ENCODE measurements around the gene CCSER1.

Gene CCSER1

GRCh38 chr4:90127223-90127705, at the start of gene CCSER1:
Gene CCSER1 (plus strand): TSS chr4:90127394.
- peak; percentile 52 for DNase-seq

DNA sequence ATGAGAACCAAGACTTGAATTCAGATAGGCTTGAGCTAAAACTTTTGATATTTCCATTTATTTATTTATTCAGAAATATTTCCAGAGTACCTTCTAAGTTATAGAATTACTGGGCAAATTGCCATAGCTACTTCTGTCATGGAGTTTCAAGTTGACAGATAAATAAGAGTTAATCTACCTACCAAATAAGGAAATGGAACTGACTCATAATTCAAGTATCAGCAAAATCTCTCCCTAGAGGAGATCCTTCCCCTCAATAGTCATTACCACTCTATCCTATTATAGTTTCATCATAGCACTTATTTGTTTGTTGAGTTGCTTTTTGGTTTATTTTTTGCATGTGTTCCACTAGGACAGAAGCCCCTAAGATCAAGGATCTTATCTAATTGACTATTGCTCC, 48.8 kb upstream of the CCSER1 start:
- no peak for DNase-seq

DNA sequence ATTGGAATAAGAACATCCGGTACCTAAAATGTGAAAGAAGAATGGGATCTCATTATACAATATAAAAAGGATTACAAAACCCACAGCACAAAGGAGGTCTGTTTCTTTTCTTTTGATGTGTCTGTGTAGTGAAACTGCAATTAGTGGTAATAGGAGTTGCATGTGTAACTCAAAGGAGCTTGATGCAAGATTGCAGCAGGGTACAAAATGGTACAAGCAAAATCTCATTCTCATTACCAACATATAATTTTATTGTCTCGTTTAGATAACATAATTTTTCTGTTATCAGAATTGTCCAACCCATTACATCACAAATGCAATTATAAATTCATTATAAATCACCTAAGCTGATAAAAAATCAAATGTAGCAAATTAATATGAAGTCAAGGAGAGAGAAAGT, 47.1 kb upstream of the CCSER1 start:
- no peak for DNase-seq

GRCh38 chr4:90081432-90082144, 45.6 kb upstream of the CCSER1 start:
- DNase-seq = no peak

DNA sequence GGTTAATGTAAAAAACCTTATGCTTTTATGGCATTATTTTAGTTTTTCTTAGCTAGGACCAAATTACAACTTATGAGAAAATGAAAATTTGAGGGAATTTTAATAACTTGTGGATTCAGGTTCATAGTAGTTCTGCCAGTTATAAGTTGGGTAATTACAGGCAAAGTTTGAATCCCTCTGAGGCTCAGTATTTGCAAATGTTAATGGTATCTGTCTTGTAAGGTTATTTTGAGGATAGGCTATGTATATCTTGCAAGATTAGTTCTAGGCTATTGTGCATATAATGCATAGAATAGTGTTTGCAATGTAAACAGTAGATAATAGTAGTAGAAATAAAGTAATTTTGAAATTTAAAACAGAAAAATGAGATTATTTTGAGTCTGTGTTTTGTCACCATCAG, 44.7 kb upstream of the CCSER1 start:
- no peak for DNase-seq

GRCh38 chr4:90084277-90084966, 42.8 kb upstream of the CCSER1 start:
- no peak for DNase-seq

DNA sequence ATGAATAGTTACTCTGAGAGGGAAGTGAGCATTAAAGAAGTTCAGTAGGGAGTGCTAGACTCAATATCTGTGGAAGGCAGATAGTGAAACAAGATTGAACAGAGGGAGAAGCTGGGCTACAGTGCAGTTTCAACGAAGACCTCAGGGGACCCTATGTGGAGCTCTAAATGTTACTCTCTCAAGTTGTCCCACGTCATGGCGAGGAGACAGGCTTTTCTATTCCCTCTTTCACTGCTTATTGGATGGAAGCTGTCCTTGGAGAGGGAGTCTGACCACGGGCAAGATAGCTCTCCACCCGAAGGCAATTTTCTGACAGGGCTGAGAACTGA, 42.3 kb upstream of the CCSER1 start:
- DNase-seq = no peak

DNA sequence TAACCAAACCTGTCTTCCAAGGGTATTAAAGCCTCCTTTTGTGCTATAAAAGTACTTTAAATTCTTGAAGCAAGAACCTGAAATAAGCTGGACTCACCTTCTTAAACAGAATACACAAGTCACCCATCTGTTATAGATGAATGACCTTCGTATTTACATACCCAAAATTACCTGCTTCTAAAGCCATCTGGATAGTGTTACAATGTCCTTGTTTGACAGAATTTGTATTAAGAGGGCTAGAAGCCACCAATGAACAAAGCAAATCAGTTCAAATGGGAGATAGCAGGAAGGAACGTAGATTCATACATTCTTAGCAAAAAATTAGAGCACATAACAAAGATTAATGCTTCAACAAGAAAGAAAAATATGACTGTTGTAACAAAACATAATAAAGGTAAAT, 33.7 kb upstream of the CCSER1 start:
- DNase-seq = no peak

DNA sequence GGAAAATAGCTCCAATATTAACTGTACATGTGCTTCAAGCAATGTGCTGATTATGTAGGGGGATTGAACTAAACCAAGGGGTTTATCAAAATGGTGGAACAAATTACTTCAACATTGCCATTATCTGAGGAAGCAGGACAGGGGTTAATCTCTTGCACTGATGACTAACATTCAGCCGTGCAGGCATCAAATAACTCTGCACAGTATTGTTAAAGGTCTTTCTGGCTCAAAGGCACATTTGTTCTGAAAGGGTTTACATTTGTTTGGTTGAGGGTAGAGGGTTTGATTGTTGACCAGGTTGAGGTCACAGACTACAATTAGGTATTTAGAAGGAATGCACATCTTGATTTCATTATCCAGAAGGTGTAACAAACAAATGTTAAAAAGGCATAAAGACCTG, 32.2 kb upstream of the CCSER1 start:
- DNase-seq = no peak

DNA sequence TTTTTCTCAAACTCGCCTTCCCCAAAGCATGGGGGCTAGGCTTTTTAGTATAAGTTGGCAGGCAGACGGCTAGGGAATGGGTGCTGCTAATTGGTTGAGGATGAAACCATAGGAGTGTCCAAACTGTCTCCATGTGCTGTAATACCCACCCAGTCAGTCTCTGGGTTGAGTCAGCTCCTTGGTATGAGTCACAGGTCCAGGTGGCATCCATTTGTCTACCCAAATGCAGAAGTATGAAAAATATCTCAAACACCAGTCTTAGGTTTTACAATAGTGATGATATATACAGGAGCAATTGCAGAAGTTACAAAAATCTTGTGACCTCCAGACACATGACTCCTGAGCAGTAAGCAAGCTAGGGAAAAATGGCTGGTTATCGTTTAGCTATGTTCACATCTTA, 27.4 kb upstream of the CCSER1 start:
- DNase-seq = no peak

- no peak for DNase-seq
Observed at GRCh38 chr4:90103991-90104390, 23.2 kb upstream of the CCSER1 start.

GRCh38 chr4:90105274-90105673, 21.9 kb upstream of the CCSER1 start:
- DNase-seq = no peak

GRCh38 chr4:90112715-90113114, 14.5 kb upstream of the CCSER1 start:
- DNase-seq = no peak

GRCh38 chr4:90113881-90114457, 13.2 kb upstream of the CCSER1 start:
- DNase-seq = no peak

DNA sequence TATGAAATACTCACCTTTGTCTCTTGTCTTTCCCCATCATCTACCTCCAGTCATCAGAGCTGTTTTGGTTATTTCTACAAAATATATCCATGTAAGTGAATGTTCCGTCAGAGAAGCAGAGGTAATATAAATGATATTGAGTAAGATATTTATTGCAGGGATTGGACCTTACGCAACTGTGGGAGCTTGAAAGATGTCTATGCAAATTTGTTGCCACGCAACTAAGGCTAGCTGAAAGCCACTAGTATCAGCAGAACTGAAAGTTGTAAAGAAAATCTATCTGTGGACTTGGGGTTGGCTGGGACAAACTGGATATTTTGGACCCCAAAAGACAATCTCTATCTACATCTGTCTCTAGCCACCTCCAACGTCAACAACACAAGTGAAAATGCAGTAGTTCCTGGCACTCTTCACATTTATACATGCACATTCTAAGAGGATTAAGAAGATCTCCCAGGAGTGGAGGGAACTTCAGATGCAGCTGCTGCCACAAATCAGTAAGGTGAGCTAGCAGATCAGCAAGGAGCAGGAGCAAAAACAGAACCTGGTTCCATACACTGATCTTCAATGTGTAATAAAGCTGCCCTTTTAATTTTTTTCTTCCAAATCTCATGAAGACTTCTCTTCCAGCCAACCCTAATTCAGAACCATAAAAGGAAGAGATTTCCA, 8.5 kb upstream of the CCSER1 start:
- DNase-seq = no peak

DNA sequence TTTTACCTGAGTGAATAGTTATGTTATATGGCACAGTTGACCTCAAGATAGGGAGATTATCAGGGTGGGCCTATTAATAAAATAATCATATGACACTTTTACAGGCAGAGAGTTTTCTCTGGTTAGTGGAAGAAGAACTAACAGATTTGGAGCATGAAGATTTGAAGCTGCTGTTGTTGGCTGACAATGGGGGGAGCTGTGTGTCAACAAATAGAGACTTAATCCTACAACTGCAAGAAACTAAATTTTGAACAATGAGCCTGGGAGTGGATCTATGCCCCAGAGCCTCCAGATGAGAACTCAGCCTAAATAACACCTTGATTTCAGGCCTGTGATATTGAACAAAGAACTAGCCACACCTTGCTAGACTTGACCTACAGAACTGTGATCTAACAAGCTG, 7.2 kb upstream of the CCSER1 start:
- no peak for DNase-seq

- DNase-seq = no peak
Observed at GRCh38 chr4:90120815-90121214, 6.4 kb upstream of the CCSER1 start.

- DNase-seq = peak; percentile 69
Observed at GRCh38 chr4:90121676-90122354, 5.4 kb upstream of the CCSER1 start.

GRCh38 chr4:90122355-90122748, 4.8 kb upstream of the CCSER1 start:
- DNase-seq = peak; percentile 27

DNA sequence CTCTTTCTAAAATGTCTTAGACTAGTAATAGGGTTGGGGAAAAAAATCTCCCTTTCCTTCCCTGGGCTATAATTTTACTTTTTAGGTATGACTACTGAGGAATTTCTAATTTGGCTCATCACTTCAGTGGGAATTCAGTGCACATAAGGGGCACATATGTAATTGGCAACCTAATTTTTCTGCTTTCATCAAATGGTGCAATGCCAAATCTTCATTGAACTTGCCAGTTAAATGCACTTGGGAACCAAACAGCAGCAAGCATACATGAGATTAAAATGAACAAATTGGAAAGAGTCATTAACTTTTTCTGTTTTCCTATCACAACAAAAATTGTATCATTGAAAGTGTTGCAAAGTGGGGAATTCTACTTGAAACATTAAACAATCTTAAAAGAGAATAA, 2.9 kb upstream of the CCSER1 start:
- DNase-seq = no peak

DNA sequence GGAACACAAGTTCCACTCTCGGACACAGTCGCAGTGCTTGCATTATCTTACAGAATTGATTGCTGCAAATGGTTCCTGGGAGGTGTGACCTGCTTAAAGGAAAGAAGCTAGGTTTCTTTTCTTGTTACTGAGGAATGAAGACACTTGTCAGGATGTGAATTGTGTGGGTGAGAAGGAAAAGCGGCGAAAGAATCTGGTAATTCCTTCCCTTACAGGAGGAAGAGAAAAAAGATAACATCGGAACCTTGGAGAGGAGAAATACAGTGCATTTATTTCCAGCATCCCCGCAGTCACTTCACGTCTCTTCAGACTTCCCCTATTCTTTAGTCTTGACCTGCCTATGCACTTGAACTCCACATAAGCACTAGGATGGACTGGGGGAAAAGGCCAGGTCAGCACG, 389 bp upstream of the CCSER1 start:
- no peak for DNase-seq

DNA sequence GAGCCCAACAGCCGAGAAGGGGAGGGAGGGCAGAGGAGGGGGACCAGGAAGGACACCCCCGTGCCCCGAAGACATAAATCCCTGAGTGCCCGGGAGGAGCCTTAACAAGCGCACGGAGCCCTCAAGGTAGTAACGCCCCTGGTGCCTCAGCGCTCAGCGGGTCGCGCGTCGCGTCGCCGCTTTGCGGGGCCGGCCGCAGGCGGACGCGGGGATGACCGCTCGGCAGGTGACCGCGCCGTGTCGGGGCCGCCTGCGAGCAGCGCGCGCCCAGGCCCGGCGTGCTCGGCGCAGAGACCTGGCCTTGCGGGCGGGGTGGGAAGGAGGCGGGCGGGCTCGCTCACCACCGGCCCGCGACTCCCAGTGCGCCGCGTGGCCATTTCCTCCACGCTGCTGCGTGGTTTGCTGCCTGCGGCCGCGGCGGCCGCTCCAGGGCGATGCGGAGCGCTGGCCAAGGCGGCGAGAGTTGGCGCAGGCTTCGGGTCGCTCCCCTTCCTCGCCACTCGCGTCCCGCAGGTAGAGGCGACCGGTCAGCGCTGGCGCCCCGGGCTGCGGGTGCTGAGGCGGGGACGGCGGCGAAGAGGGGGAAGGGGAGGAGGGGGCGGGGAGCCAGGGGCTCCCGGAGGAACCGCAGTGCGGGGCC, 632 bp downstream of the CCSER1 start:
- DNase-seq = no peak

All from DMS 273 treated with DMSO at 0.1 percent for 48 hours (cell line).